HG03097 (cell line): ENCODE data around the gene ADM5.
"Not testable (repeated sequence)": the region's sequence is repeated elsewhere in the genome, so short reads cannot be mapped to it uniquely, and the experiment has no call there.

Experiments
- ATAC-seq: cut with Tn5 transposase; IDR thresholded peaks from one replicate; pipeline ENCODE4 v1.9.1; 2021; ENCODE audit not compliant: unreplicated experiment, low FRiP score

ADM5 gene

DNA sequence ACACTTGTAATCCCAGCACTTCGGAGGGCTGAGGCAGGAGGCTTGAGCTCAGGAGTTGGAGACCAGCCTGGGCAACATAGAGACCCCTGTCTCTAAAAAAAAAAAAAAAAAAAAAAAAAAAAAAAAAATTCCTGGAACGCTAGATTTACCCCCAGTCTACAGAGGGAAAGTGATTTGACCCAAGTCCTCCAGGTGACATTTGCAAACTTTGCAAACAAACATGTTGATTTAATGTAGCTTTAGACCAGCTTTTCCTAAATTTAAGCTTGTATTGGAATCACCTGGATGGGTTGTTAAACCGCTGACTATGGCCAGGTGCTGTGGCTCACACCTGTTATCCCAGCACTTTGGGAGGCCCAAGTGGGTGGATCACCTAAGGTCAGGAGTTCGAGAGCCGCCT is 10.0 kb downstream of the ADM5 start:
- no peak for ATAC-seq

DNA sequence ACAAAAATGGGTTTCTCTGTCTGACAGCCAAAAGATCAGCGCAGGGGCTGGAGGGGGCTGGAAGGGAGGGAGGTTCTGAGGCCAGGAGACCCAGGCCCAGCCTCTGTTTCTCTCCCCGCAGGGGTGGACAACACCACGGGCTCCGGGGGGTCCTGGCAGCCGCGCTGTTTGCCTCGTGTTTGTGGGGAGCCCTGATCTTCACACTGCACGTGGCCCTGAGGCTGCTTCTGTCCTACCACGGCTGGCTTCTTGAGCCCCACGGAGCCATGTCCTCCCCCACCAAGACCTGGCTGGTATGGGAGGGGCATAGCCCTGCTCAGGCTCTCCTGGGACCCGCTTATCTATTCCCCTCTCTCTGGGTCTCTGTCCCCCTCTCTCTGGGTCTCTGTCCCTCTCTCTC is 11.2 kb downstream of the ADM5 start:
- ATAC-seq, result no peak

DNA sequence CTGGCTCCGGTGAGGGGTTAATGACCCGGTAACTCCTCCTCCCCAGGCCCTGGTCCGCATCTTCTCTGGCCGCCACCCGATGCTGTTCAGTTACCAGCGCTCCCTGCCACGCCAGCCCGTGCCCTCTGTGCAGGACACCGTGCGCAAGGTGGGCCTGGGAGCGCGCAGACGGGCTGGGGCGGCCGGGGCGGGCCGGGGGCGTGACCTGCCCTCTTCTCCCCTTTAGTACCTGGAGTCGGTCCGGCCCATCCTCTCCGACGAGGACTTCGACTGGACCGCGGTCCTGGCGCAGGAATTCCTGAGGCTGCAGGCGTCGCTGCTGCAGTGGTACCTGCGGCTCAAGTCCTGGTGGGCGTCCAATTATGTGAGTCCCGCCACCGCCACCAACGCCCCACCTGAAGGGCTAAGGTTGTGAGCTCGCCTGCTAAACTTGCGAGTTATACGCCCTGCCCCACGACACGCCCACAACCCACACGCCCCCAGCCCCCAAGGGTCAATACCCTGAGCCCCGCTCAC is 11.9 kb downstream of the ADM5 start:
- no peak for ATAC-seq

DNA sequence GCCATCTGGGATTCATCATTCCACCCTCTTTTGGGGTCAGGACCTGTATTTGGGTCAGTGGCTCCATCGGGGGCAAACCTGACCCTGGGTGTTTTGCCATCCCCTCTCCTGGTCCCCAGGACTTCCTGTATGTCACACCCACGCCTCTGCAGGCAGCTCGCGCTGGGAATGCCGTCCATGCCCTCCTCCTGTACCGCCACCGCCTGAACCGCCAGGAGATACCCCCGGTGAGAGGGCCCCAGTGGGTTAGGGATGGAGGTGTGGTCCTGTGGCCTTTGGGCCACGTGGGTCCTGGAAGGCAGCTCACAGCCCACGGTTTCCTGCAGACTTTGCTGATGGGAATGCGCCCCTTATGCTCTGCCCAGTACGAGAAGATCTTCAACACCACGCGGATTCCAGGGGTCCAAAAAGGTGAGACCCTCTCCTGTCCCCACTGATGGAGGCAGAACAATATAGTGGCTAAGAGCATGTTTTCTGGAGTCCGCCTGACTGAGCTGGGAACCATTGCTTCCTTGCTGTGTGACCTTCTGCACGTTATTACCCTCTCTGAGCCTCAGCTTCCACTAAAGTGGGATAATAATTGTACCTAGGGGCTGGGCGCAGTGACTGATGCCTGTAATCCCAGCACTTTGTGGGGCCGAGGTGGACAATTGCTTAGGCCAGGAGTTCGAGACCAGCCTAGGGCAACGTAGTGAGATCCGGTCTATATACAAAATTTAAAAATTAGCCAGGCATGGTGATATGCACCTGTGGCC is 15.7 kb downstream of the ADM5 start:
- no peak for ATAC-seq

DNA sequence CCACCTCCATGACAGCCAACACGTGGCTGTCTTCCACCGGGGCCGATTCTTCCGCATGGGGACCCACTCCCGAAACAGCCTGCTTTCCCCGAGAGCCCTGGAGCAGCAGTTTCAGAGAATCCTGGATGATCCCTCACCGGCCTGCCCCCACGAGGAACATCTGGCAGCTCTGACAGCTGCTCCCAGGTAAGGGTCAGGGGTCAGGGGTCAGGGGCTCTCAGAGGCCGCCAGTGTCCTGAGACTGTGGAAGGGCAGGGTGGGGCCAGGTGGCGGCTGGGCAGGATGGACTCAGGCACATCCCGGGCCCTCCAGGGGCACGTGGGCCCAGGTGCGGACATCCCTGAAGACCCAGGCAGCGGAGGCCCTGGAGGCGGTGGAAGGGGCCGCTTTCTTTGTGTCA is 16.5 kb downstream of the ADM5 start:
- ATAC-seq, result no peak

DNA sequence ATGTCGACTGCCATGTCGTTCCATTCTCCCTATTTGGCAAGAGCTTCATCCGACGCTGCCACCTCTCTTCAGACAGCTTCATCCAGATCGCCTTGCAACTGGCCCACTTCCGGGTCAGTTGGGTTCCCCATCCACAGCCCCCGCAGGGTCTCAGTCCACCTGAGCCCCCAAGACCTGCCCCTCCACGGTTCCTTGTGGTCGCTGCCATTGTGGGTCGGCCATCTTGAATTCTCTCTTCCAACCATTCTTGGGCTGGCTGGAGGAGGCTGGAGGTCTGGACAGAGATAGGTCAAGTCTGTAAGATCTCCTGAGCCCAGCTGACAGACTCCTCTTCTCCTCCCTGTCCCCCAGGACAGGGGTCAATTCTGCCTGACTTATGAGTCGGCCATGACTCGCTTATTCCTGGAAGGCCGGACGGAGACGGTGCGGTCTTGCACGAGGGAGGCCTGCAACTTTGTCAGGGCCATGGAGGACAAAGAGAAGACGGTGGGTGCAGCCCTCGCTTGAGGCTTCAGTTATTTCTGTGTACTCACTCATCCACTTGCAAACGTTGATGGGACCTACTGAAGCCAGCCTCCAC is 21.1 kb downstream of the ADM5 start:
- ATAC-seq, result no peak

DNA sequence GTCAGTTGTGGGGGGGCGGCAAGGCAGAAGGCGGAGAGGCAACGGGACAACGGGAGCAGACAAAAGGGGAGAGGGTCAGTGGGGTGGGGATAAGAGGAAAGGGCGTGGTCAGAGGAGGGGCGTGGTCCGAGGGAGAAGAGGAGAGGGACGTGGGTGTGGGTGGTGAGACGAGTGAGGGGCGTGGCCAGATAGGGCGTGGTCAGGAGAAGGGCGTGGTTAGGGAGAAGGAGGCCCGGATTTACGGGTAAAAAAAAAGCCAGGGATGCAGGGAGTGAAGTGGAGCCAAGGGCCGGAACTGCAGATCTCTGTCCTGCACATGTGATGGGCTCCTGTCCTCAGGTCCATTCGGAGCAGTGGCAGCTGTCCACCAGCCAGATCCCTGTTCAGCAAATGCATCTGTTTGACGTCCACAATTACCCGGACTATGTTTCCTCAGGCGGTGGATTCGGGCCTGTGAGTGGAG is 23.0 kb downstream of the ADM5 start:
- ATAC-seq, result no peak

DNA sequence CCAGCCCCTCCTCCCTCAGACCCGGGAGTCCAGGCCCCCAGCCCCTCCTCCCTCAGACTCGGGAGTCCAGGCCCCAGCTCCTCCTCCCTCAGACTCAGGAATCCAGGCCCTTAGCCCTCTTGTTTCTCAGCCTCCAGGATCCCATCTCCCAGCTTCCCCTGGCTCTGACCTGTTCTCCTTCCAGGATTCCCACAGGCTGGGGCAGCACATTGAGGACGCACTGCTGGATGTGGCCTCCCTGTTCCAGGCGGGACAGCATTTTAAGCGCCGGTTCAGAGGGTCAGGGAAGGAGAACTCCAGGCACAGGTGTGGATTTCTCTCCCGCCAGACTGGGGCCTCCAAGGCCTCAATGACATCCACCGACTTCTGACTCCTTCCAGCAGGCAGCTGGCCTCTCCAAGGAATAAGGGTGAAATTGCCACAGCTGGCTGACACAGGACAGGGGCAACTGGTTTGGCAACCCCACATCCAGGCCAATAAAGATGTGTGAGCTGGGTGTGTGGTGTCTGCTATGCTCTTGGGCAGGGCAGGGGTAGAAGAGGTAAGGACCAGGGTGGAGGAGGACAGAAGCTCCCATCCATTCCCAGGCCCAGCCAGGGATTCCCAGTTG is 23.9 kb downstream of the ADM5 start:
- ATAC-seq, result no peak

DNA sequence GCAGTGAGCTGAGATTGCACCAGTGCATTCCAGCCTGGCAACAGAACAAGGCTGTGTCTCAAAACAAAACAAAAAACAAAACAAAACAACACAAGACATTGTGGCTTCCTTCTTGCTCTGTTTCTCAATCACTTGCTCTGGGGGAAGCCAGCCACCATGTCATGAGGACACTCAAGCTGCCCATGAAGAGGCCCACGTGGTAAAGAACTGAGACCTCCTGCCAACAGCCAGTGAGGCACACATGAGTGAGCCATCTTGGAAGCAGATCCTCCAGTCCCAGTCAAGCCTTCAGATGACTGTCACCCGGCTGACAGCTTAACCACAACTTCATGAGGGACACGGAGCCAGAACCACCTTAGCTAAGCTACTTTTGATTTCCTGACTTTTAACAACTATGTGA is 26.8 kb downstream of the ADM5 start:
- ATAC-seq, result no peak

DNA sequence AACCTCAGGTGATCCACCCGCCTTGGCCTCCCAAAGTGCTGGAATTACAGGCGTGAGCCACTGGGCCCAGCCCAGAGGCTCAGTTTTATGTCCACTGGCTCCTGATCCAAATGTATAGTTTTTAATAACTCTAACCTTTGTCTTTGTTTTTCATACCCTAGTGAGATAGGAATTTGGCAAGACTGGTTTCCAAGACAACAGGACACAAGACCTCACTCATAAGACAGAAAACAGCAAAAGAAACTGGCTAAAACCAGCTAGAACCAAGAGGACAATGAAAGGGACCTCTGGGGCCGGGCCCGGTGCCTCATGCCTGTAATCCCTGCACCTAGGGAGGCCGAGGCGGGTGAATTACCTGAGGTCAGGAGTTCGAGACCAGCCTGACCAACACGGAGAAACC is 29.1 kb downstream of the ADM5 start:
- no peak for ATAC-seq

DNA sequence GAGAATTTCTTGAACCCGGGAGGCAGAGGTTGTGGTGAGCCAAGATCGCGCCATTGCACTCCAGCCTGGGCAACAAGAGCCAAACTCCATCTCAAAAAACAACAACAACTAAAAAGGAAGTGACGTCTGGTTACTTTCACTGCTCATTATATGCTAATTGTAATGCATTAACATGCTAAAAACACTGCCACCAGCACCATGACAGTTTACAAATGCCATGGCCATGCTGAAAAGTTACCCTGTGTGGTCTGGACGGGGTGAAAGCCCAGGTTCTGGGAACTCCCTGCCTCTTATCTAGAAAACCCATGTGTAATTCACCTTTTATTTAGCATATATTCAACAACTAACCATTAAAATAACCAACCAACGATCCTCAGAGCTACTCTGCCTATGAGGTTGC is 29.6 kb downstream of the ADM5 start:
- no peak for ATAC-seq

DNA sequence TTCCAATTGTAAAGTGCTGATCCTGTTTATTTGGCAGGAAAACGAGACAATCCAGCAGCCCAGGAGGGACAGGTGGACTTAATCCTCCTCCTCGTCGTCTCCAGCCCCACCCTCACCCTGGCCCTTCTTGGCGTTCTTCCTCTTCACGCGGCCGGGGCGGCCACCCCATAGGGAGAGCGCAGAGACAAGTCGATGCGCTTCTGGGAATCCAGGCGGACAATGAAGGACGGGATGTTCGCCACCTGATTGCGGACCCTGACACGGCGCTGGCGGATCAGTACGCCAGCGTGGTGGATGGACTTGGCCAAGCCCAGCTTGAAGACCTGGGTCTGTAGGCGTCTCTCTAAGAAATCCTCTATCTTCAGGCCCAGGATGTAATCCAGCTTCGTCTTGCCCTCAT is 30.0 kb downstream of the ADM5 start:
- ATAC-seq, result not testable (repeated sequence)

DNA sequence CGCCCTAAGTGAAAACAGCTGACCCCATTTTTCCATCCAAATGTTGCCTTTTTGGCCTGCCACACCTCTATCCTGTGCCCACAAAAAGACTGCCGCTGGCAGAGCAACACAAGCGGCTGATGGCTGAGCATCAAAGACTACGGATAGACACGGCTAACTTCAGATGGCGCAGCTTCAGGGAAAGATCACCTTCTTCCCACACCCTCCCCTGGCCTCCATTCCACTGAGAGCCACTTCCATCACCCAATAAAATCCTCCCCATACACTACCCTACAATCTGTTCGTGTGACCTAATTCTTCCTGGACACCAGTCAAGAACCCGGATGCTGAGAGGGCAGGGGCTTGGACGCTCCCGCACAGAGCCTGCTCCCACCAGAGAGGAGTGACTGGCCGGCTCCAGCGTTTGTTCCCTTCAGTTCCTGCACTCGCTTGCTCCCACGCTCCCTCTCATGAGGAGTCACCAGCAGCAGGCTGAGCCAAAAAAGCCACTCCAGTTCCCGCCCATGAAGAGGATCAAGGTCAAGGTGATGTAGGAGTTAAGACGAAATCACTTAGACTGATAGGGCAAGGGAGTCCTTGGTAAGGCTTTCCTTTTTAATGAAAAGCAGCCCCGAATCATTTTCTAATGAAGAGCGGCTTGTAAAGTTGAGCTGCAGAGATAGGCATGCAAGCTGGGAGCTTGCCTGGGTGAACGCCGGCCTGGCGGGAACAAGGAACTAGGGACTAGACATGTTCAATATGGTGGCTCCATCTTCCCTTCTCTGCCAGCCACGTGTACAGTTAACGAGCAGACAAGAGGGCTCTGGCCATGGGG is 38.0 kb downstream of the ADM5 start:
- no peak for ATAC-seq

DNA sequence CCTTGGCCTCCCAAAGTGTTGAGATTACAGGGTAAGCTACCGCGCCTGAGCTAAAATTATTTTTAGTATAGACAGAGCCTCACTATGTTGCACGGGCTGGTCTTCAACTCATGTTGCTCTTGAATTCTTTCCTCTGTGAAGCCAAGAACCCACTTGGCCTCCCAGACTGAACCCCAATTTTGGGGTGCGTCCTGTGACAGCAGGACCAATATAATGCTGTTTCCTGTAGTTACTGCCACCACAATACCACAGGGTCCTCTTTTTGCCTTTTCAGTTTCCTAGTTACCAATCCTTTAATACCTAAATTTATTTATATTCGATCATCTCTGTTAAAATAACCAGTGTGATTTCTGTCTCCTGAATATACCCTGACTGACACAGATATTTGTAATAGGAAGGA is 40.8 kb downstream of the ADM5 start:
- ATAC-seq, result no peak

DNA sequence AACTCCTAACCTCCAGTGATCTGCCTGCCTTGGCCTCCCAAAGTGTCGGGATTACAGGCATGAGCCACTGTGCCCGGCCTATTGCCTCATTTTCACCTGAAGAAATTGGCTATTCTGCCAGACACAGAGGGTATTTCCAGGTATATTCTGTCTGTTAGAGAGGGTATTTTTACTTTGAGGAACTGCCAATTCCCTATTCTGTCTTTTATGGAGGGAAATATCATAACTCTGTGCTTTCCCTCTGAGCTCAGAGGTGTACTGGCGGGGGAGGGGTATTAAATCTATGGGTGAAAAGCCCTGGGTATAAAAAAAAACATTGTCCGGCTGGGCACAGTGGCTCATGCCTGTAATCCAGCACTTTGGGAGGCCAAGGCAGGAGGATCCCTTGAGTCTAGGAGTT is 48.9 kb downstream of the ADM5 start:
- no peak for ATAC-seq

DNA sequence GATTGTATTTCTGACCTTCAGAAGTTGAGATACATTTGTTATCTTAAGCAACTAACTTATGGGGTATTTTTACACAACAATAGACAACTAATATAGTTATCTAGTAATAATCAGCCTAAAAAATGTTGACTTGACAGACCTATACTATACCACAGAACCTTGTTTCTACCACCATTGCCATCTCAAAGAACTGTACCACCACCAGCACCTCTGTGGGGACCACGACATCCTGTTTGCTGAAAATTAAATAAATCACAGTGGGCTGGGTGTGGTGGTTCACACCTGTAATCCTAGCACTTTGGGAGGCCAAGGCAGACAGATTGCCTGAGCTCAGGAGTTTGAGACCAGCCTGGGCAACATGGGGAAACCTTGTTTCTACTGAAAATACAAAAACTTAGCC is 49.7 kb downstream of the ADM5 start:
- no peak for ATAC-seq

DNA sequence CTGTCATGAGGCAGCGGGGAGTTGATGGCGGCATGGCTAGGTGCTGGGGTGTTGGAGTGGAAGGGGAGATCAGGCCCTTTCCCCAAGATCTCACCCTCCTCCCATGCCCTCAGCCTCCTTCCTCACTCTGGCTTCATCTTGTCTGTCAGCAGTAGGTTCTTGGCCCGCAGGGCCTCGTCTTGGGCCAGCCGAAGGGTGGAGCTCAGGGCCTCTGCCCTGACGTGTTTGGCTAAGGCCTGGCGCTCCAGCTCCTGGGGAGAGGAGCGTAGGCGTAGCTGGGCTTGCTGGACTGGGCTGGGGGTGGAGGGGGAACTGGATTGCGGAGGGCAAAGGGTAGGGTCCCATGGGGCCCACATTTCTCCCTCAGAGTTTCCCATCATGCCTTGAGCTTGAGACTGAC is 50.5 kb downstream of the ADM5 start:
- ATAC-seq, result no peak
